Endothelial cell of umbilical vein (primary cell): ENCODE data around the gene GFI1B. TPM values are rescaled to one million over a fixed set of nuclear protein-coding genes. Genes with fewer than 3 reads are reported as not detected.

Experiments
- BruUV-seq: library from RNA; stranded (reverse); fragments of 400-500 nt; replicated peaks from 2 replicates; lab custom pipeline; 2021; lab: Mats Ljungman, UMichigan
- CTCF ChIA-PET: fragments of 300-600, 350-600 bp; sonication (Branson Sonifier 250); formaldehyde crosslinking; loops from one replicate; lab custom pipeline; 2021; ENCODE audit warnings: antibody characterized with exemption, inconsistent platforms; lab: Charles Lee
- POLR2A ChIA-PET: fragments of 300-600, 350-600 bp; sonication (Branson Sonifier 250); formaldehyde crosslinking; loops from one replicate; lab custom pipeline; 2021; ENCODE audit warnings: antibody characterized with exemption, inconsistent platforms; lab: Charles Lee
- DNase-seq: peaks from one replicate; pipeline ENCODE4 v3.0.0-alpha.2; 2011; ENCODE audit warnings: low read depth, low spot score
- FAIRE-seq: peaks from 2 replicates; lab custom pipeline; 2011; peaks lifted over from hg19 to GRCh38; lab: Jason Lieb, UNC
- H2AFZ ChIP-seq: 2 replicates; pipeline ENCODE4 v1.6.0; 2012; ENCODE audit warnings: low read depth, low read length, control low read depth, inconsistent platforms
- H3K27ac ChIP-seq: 2 replicates; pipeline ENCODE4 v1.5.1; 2011; ENCODE audit warnings: low read depth, mild to moderate bottlenecking, control low read depth, low read length, moderate library complexity; ENCODE audit not compliant: insufficient read depth
- H3K27me3 ChIP-seq, 2 experiments: 2 replicates each; pipeline versions ENCODE4 v1.6.0 to v1.6.1; 2011; ENCODE audit warnings: low read length in 2 of 2, mixed read lengths in 1 of 2; ENCODE audit not compliant: control insufficient read depth in 2 of 2, insufficient read depth in 2 of 2
- H3K36me3 ChIP-seq, 2 experiments: 2 replicates in 1 of 2; 3 replicates in 1 of 2; pipeline ENCODE4 v1.5.1; 2011; ENCODE audit warnings: low read length in 2 of 2, mild to moderate bottlenecking in 1 of 2, moderate library complexity in 1 of 2; ENCODE audit not compliant: control insufficient read depth in 2 of 2, insufficient read depth in 2 of 2; ENCODE audit errors: extremely low read depth in 1 of 2
- H3K4me1 ChIP-seq: 3 replicates; pipeline ENCODE4 v1.5.1; 2011; ENCODE audit warnings: mild to moderate bottlenecking, low read length; ENCODE audit not compliant: control insufficient read depth, insufficient read depth; ENCODE audit errors: extremely low read depth
- H3K4me2 ChIP-seq: 2 replicates; pipeline ENCODE4 v1.6.1; 2011; ENCODE audit warnings: low read length, control low read depth, mixed read lengths; ENCODE audit not compliant: insufficient read depth
- H3K4me3 ChIP-seq, 3 experiments: fragments of 200-600 bp in 1 of 3; sonication (generic), shearing (Covaris generic) in 1 of 3; replicated peaks in 1 of 3; 2 replicates each; pipeline ENCODE4 v1.5.1; 2011 to 2016; ENCODE audit warnings: control low read depth in 3 of 3, low read length in 3 of 3, mild to moderate bottlenecking in 2 of 3, inconsistent platforms in 1 of 3, low read depth in 1 of 3, moderate library complexity in 1 of 3; ENCODE audit not compliant: insufficient read depth in 1 of 3
- H3K79me2 ChIP-seq: 2 replicates; pipeline ENCODE4 v1.6.0; 2012; ENCODE audit warnings: low read length, inconsistent platforms; ENCODE audit not compliant: control insufficient read depth, insufficient read depth
- H3K9ac ChIP-seq: replicated peaks from 2 replicates; pipeline ENCODE3; 2011; ENCODE audit warnings: low read length, control low read depth; ENCODE audit not compliant: insufficient read depth; ENCODE audit errors: extremely low read depth
- H3K9me1 ChIP-seq: replicated peaks from 3 replicates; pipeline ENCODE4 v1.6.0; 2011; ENCODE audit warnings: mild to moderate bottlenecking, low read length; ENCODE audit not compliant: control insufficient read depth, insufficient read depth; ENCODE audit errors: extremely low read depth
- H3K9me3 ChIP-seq: replicated peaks from 2 replicates; pipeline ENCODE4 v1.5.1; 2012; ENCODE audit warnings: low read length, inconsistent platforms; ENCODE audit not compliant: control insufficient read depth, insufficient read depth
- H4K20me1 ChIP-seq: replicated peaks from 2 replicates; pipeline ENCODE3; 2011; ENCODE audit warnings: mild to moderate bottlenecking, low read length; ENCODE audit not compliant: control insufficient read depth, insufficient read depth; ENCODE audit errors: extremely low read depth
- EZH2 ChIP-seq: IDR thresholded peaks from 2 replicates; pipeline ENCODE4 v1.6.1; 2012; ENCODE audit warnings: borderline replicate concordance, low read depth, mild to moderate bottlenecking, moderate library complexity, low read length, inconsistent platforms; ENCODE audit not compliant: severe bottlenecking
- FOS ChIP-seq: IDR thresholded peaks from 2 replicates; pipeline ENCODE4 v1.6.1; 2011; ENCODE audit warnings: mild to moderate bottlenecking, low read length, moderate library complexity, borderline replicate concordance; ENCODE audit not compliant: insufficient read depth
- GATA2 ChIP-seq: IDR thresholded peaks from 2 replicates; pipeline ENCODE4 v1.7.0; 2011; ENCODE audit warnings: low read depth, mild to moderate bottlenecking, moderate library complexity, mixed read lengths, low read length; ENCODE audit not compliant: insufficient read length, insufficient read depth
- JUN ChIP-seq: IDR thresholded peaks from 2 replicates; pipeline ENCODE4 v1.6.1; 2011; ENCODE audit warnings: borderline replicate concordance, low read depth; ENCODE audit not compliant: insufficient read length, insufficient read depth
- MYC ChIP-seq: IDR thresholded peaks from one replicate; pipeline ENCODE4 v1.6.1; 2011; ENCODE audit warnings: mild to moderate bottlenecking, low read depth, low read length
- POLR2A ChIP-seq: IDR thresholded peaks from 2 replicates; pipeline ENCODE4 v1.6.1; 2012; ENCODE audit warnings: low read depth, mild to moderate bottlenecking, control low read depth, low read length
- POLR2AphosphoS5 ChIP-seq: IDR thresholded peaks from 2 replicates; pipeline ENCODE4 v1.6.1; 2012; ENCODE audit warnings: low read depth, mild to moderate bottlenecking, control low read depth, low read length, moderate library complexity; ENCODE audit not compliant: insufficient read depth
- dilution Hi-C: fragments of 300-500 bp; cut with MboI; formaldehyde crosslinking; loops from one replicate; pipeline ENCODE4 v1.15.0; 2019; ENCODE audit warnings: low sequenced_read_pairs; ENCODE audit not compliant: extremely low pct_ligation_motif_present
- intact Hi-C: fragments of 100-400 bp; cut with micrococcal nuclease; formaldehyde crosslinking; loops from one replicate; pipeline ENCODE4 v1.10.0; 2022
- polyA plus RNA-seq, 4 experiments: library from polyadenylated mRNA; depleted of rRNA in 3 of 4; stranded (reverse) in 3 of 4; unstranded in 1 of 4; fragments of >200 nt; gene quantifications; 2 replicates each; pipeline versions ENCODE4 v1.2.1 to v1.2.3, GENCODE V29; 2011 to 2012; ENCODE audit warnings: missing spikeins in 1 of 4
- total RNA-seq: library from RNA; stranded (reverse); gene quantifications from 2 replicates; pipeline ENCODE4 v1.2.3, GENCODE V29; 2021
- TF ChIP-seq, protein P1 (sequence below), 2 donors: IDR thresholded peaks; 1 replicate in 1 of 2; 2 replicates in 1 of 2; pipeline ENCODE4 v1.5.1; 2011; ENCODE audit warnings: low read length in 2 of 2, mild to moderate bottlenecking in 2 of 2, moderate library complexity in 2 of 2, control low read depth in 1 of 2, inconsistent platforms in 1 of 2, low read depth in 1 of 2; ENCODE audit not compliant: insufficient read depth in 1 of 2; ENCODE audit errors: extremely low read depth in 1 of 2
- TF ChIP-seq, protein P2 (sequence below): IDR thresholded peaks from 2 replicates; pipeline ENCODE4 v1.6.1; 2011; ENCODE audit not compliant: insufficient read depth, insufficient read length

The GFI1B gene
- total and polyA plus RNA-seq, 2 donors (not counting 3 experiments of a cell fraction or from before 2014, with no cell fraction given), result 0.04 TPM; not detected in 1

DNA sequence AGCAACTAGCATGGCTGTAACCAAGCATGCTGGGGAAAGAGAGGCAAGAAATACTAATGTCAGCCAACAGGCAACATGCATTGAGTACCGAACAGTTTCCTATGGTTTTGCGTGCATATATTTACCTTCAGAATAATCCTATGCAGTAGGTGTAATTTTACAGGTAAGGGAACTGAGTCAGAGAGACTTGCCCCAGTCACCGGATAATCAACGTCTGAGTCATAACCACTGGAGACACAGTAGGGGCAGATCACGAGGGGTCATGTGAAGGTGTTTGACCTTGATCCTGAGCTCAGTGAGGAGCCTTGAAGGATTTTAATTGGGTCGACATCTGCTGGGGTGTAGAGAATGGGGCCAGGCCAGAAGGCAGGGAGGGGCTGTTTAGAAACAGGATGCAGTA, 20.7 kb upstream of the GFI1B start:
- Histone ChIP-seq H3K9me1 (no peaks in the 10 kb centered on the region), H4K20me1 (no peaks in the 10 kb centered on the region), H3K4me1 (no peaks in the 10 kb centered on the region), H3K4me3 (no peak overlapping the region), H3K27me3 (peaks cover 0 to 3% of the 10 kb centered on the region in 2 experiments), H3K36me3 (no peaks in the 10 kb centered on the region), H3K27ac (no peak overlapping the region), H2AFZ (no peak overlapping the region), H3K79me2 (no peaks in the 10 kb centered on the region), H3K4me2 (no peak overlapping the region), H3K9me3 (no peaks in the 10 kb centered on the region), H3K9ac (no peak overlapping the region)
- no TSS peak for BruUV-seq
- no peak for DNase-seq
- FAIRE-seq, result no peak
- dilution Hi-C loops, result no loop called here
- ChIA-PET POLR2A (no interaction called here), CTCF (interaction anchor here (1.0 kb wide), 1 partner anchor 15 kb away, joined by 3 read pairs; no protein-coding TSS in a partner anchor)
- TF ChIP-seq, protein P1, sequence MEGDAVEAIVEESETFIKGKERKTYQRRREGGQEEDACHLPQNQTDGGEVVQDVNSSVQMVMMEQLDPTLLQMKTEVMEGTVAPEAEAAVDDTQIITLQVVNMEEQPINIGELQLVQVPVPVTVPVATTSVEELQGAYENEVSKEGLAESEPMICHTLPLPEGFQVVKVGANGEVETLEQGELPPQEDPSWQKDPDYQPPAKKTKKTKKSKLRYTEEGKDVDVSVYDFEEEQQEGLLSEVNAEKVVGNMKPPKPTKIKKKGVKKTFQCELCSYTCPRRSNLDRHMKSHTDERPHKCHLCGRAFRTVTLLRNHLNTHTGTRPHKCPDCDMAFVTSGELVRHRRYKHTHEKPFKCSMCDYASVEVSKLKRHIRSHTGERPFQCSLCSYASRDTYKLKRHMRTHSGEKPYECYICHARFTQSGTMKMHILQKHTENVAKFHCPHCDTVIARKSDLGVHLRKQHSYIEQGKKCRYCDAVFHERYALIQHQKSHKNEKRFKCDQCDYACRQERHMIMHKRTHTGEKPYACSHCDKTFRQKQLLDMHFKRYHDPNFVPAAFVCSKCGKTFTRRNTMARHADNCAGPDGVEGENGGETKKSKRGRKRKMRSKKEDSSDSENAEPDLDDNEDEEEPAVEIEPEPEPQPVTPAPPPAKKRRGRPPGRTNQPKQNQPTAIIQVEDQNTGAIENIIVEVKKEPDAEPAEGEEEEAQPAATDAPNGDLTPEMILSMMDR (IDR thresholded peaks at IDR 0.05; ENCODE audit: extremely low read depth in 1 of 2, insufficient read depth in 1 of 2, low read depth in 1 of 2, low read length in 2 of 2), result no peak
- no peak for TF ChIP-seq POLR2AphosphoS5
- no peak for TF ChIP-seq GATA2
- TF ChIP-seq JUN, result no peak
- TF ChIP-seq MYC, result no peak
- TF ChIP-seq, protein P2, sequence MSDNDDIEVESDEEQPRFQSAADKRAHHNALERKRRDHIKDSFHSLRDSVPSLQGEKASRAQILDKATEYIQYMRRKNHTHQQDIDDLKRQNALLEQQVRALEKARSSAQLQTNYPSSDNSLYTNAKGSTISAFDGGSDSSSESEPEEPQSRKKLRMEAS, result no peak
- no peak for TF ChIP-seq EZH2
- TF ChIP-seq POLR2A, result no peak
- TF ChIP-seq FOS, result no peak
- intact Hi-C loops, result no loop called here
